NCI-H1930 (cell line): ENCODE results near the gene R3HDM2.

ENCODE experiments used
- DNase-seq, 2 experiments: peaks; one replicate each; lab custom pipeline; 2025; lab: John Stamatoyannopoulos, UW

The R3HDM2 gene

GRCh38 chr12:57430931-57431566, at the start of gene R3HDM2:
Gene R3HDM2, minus strand, starts transcription at chr12:57431043. Its CDS starts 120,615 bp downstream, at chr12:57310428.
- DNase-seq, result peak; percentile 87 to 91

GRCh38 chr12:57479376-57480115, 48.7 kb upstream of the R3HDM2 start, which contains the start of gene ARHGAP9:
Gene ARHGAP9, minus strand, starts transcription at chr12:57479866. Its CDS starts 460 bp downstream, at chr12:57479406.
- no peak for DNase-seq

DNA sequence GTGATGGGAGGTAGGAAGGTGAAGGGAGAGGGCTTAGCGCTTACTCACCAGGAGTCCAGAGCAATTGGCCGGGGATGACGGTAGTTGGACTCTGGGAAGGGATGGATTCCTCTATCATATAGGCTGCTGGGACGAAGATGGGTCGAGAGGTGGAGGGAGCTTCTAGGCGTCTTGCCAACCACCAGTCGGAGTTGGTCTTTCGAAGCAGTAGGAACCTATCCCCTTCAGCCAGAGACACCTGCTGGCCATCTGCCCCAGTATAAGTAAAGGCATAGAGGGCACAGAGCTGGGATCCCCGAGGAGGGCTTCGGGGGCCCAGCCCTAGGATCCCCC, 48.2 kb upstream of the R3HDM2 start:
- no peak for DNase-seq

DNA sequence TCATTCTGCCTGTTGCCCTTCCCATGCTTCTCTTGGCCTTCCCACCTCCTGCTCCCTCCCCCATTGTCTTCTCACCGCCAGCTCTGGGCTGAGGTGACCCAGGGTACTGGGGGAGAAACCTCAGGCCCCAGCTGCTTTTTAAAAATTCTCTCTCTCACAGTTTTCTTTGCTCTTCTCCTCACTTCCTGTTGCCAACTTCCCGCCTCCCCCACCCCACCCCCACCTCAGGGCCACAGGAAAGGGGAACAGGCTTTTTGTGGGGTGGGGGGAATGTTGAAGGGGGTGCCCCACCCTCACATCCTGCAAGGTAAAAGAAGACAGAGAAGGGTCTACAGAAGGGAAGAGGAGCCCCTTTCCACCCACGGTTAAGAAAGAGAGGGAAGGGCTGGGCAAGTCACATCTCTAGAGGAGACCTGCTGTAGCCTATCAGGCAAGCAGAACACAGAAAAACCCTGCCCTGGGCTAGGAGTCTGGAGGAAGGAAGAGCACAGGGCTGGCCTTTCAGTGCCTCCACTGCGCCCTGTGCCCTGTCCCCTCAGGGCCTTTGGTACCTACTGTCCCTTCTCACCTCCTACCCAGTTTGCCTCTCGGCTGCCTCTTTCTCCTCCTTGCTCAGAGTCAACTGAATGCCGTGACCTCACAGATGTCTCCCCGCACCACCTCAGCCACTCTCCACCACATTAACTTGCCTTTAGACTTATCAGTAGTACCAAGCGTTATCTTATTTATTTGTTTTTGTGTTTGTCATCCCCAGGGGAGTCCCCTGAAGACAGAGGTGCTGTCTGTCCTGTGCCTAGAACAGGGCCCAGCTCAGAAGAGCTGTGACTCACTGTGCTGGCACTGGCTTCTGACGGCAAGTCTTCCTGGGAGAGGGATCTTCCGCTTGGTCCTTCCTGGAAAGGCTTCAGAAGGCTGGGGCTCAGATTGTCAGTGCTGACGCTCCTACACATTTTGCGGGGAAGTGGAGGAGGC, 47.2 kb upstream of the R3HDM2 start:
- DNase-seq, result no peak

GRCh38 chr12:57476993-57477709, 46.3 kb upstream of the R3HDM2 start:
- no peak for DNase-seq

- peak in 1 of 2 experiments; percentile 28 for DNase-seq
These were observed 45.5 kb upstream of the R3HDM2 start for GRCh38 chr12:57476162-57476992.

GRCh38 chr12:57475271-57476161, 44.7 kb upstream of the R3HDM2 start:
- no peak for DNase-seq

GRCh38 chr12:57474862-57475261, 44.0 kb upstream of the R3HDM2 start:
- DNase-seq, result no peak

GRCh38 chr12:57474430-57474829, 43.6 kb upstream of the R3HDM2 start:
- DNase-seq, result no peak

GRCh38 chr12:57473886-57474285, 43.0 kb upstream of the R3HDM2 start:
- no peak for DNase-seq

DNA sequence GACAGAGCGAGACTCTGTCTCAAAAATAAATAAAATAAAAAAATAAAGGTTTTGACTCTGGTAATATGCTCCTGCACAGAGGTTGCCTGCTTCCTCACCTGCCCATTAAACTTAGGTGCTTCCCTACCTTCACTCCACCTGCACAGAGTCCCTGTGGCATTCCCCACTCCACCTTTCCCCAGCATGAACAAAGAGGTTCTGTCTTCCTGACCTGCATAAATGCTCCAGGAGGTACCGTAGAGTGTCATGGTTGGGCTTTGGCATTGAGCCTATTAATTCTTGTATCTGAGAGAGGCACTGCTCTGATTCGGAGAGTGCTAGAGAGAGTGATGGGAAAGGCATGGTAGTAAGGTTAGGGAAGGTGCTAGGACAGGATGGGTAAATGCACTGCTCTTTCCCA, 42.5 kb upstream of the R3HDM2 start:
- DNase-seq, result no peak

GRCh38 chr12:57472391-57472790, 41.5 kb upstream of the R3HDM2 start:
- no peak for DNase-seq

DNA sequence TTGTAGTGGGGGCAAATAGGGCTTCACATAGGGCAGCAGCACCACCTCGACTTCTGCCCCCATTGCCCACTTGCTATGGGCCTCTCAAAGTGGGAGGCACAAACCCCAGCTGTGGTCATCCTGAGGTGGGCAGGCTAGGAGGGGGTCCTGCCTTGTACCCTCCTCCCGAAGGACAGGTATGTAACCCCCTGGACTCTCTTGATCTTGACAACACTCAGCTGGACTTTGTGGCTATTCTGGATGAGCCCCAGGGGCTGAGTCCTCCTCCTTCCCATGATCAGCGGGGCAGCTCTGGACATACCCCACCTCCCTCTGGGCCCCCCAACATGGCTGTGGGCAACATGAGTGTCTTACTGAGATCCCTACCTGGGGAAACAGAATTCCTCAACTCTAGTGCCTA, 40.8 kb upstream of the R3HDM2 start:
- no peak for DNase-seq

- DNase-seq, result no peak
These were observed 40.3 kb upstream of the R3HDM2 start for GRCh38 chr12:57470970-57471656.

DNA sequence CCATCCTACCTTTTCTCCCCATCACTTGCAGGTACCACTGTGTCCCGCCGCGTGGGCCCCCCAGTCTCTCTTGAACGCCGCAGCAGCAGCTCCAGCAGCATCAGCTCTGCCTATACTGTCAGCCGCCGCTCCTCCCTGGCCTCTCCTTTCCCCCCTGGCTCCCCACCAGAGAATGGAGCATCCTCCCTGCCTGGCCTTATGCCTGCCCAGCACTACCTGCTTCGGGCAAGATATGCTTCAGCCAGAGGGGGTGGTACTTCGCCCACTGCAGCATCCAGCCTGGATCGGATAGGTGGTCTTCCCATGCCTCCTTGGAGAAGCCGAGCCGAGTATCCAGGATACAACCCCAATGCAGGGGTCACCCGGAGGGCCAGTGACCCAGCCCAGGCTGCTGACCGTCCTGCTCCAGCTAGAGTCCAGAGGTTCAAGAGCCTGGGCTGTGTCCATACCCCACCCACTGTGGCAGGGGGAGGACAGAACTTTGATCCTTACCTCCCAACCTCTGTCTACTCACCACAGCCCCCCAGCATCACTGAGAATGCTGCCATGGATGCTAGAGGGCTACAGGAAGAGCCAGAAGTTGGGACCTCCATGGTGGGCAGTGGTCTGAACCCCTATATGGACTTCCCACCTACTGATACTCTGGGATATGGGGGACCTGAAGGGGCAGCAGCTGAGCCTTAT, 39.6 kb upstream of the R3HDM2 start:
- no peak for DNase-seq

GRCh38 chr12:57469296-57470164, 38.7 kb upstream of the R3HDM2 start:
- DNase-seq, result no peak

DNA sequence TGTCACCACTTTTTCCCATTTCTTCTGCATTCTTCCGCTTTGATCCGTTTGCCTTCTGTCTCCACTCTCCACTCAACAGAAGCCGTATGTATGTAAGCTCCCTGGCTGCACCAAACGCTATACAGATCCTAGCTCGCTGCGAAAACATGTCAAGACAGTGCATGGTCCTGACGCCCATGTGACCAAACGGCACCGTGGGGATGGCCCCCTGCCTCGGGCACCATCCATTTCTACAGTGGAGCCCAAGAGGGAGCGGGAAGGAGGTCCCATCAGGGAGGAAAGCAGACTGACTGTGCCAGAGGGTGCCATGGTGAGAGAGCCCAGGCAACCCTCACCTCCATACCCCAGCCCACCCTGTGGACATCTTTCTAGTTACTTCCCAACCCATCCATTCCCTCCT, 37.1 kb upstream of the R3HDM2 start:
- no peak for DNase-seq
